ENCODE data around the gene NTN1. TPM values are rescaled to one million over a fixed set of nuclear protein-coding genes. Genes with fewer than 3 reads are reported as not detected.

Gene NTN1
- total RNA-seq, 1 experiment from 2014 or later, result 4.2 TPM

- TF ChIP-seq MAX (IDR thresholded peaks at IDR 0.05) (no peak), ATF3 (IDR thresholded peaks at IDR 0.05) (no peak), JUND (IDR thresholded peaks at IDR 0.05) (no peak), ZNF274 (IDR thresholded peaks at IDR 0.05; ENCODE audit: low read depth, low read length) (no peak), SP1 (IDR thresholded peaks at IDR 0.05; ENCODE audit: low read depth) (no peak)
Observed at GRCh38 chr17:9009096-9009495, 12.2 kb upstream of the NTN1 start (continued).

DNA sequence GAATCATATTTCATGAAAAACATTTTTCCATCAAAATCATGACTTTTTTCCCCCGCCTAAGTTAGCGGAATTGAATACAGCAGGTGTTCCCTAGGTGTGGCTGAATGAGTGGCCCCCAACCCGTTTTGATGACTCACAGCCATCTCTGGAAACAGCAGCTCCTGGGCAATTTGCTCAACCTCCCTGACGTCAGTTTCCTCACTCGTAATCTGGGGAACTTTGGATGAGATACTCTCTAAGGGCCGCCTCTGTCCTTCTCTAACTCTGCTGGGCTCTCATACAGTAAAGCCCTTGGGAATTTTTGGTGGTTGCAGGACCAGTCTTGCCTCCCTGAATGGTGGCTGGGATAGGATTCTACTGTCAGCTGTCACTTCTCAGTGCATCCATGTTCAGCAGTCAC lies 11.6 kb upstream of the NTN1 start:
- H3K79me2 ChIP-seq (ENCODE audit: insufficient read depth, low read length), result no peaks in the 10 kb centered on the region
- ChIA-PET RAD21 (ENCODE audit: low non-redundant PET in 1 of 2, low total read pairs in 2 of 2, uncharacterized antibody in 2 of 2, unreplicated experiment in 2 of 2) (no interaction called here), POLR2A (no interaction called here), CTCF (no interaction called here)
- peaks cover 11% of the 10 kb centered on the region; the same call in 1 of the 2 replicates for H3K27me3 ChIP-seq (ENCODE audit: insufficient read depth, low read length)
- DNase-seq (ENCODE audit: low read depth, low spot score), result no peak
- no peak overlapping the region for H3K27ac ChIP-seq (ENCODE audit: low read depth, low read length)
- BruUV-seq (replicated peaks), result no TSS peak
- no peaks in the 10 kb centered on the region for H3K4me1 ChIP-seq (ENCODE audit: control insufficient read depth in 1 of 2, insufficient read depth in 2 of 2, low read length in 2 of 2)
- no peak overlapping the region for H3K9ac ChIP-seq (ENCODE audit: low read length)
- H3K4me2 ChIP-seq (ENCODE audit: low read length), result no peak overlapping the region
- H2AFZ ChIP-seq (ENCODE audit: low read depth, low read length, poor library complexity, severe bottlenecking), result no peak overlapping the region
- intact Hi-C loops (cut with micrococcal nuclease), result no loop called here
- no peaks in the 10 kb centered on the region for H3K9me2 ChIP-seq (ENCODE audit: insufficient read depth)
- no peaks in the 10 kb centered on the region for H3K36me3 ChIP-seq (ENCODE audit: control insufficient read depth in 1 of 2, insufficient read depth in 2 of 2, low read length in 2 of 2)
- no peaks in the 10 kb centered on the region for H3K9me3 ChIP-seq (ENCODE audit: control insufficient read depth in 1 of 2, insufficient read depth in 1 of 2, low read depth in 1 of 2, low read length in 2 of 2)
- no peak overlapping the region for H3K4me3 ChIP-seq (replicated peaks in 1 of 2; ENCODE audit: low read depth in 1 of 2, low read length in 2 of 2)
- no peak for ATAC-seq
- no peaks in the 10 kb centered on the region for H4K20me1 ChIP-seq (ENCODE audit: insufficient read depth)
- TF ChIP-seq YY1 (IDR thresholded peaks at IDR 0.05; ENCODE audit: extremely low read depth, insufficient replicate concordance, low read depth, low read length) (no peak), MAX (IDR thresholded peaks at IDR 0.05) (no peak), RAD21 (IDR thresholded peaks at IDR 0.05; ENCODE audit: low read depth) (no peak), POLR2A (IDR thresholded peaks at IDR 0.05; ENCODE audit: borderline replicate concordance, extremely low read depth, insufficient read depth, insufficient read length) (no peak), JUND (IDR thresholded peaks at IDR 0.05) (no peak), POLR2AphosphoS5 (IDR thresholded peaks at IDR 0.05; ENCODE audit: low read depth, low read length) (no peak), SIN3A (IDR thresholded peaks at IDR 0.05; ENCODE audit: low read depth) (no peak), ZNF274 (IDR thresholded peaks at IDR 0.05; ENCODE audit: low read depth, low read length) (no peak), ZFX (IDR thresholded peaks at IDR 0.05) (no peak), SP1 (IDR thresholded peaks at IDR 0.05; ENCODE audit: low read depth) (no peak), ATF3 (IDR thresholded peaks at IDR 0.05) (no peak), EGR1 (IDR thresholded peaks at IDR 0.05; ENCODE audit: low read depth) (no peak), CTCF (IDR thresholded peaks at IDR 0.05 in 2 of 3, conservative IDR thresholded peaks at IDR 0.05 in 1 of 3; ENCODE audit: borderline replicate concordance in 1 of 3, insufficient read depth in 1 of 3, low read depth in 2 of 3, low read length in 2 of 3) (no peak), REST (IDR thresholded peaks at IDR 0.05; ENCODE audit: low read depth) (no peak), ELF1 (IDR thresholded peaks at IDR 0.05; ENCODE audit: borderline replicate concordance, low read depth) (no peak), FOSL1 (IDR thresholded peaks at IDR 0.05; ENCODE audit: low read depth) (no peak)
- TF ChIP-seq, protein P1, sequence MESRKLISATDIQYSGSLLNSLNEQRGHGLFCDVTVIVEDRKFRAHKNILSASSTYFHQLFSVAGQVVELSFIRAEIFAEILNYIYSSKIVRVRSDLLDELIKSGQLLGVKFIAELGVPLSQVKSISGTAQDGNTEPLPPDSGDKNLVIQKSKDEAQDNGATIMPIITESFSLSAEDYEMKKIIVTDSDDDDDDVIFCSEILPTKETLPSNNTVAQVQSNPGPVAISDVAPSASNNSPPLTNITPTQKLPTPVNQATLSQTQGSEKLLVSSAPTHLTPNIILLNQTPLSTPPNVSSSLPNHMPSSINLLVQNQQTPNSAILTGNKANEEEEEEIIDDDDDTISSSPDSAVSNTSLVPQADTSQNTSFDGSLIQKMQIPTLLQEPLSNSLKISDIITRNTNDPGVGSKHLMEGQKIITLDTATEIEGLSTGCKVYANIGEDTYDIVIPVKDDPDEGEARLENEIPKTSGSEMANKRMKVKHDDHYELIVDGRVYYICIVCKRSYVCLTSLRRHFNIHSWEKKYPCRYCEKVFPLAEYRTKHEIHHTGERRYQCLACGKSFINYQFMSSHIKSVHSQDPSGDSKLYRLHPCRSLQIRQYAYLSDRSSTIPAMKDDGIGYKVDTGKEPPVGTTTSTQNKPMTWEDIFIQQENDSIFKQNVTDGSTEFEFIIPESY (IDR thresholded peaks at IDR 0.05; ENCODE audit: extremely low read depth, insufficient replicate concordance, low read length), result no peak

Data from HCT116 (cell line).